Skin epidermis (tissue), 12 donors: ENCODE results near the gene RASA3.
"Not testable (repeated sequence)": the region's sequence is repeated elsewhere in the genome, so short reads cannot be mapped to it uniquely, and the experiment has no call there.

Experiments used
- H3K27ac ChIP-seq, 21 experiments: fragments of 200-600 bp; sonication (generic) in 11 of 21; one replicate each; pipeline ENCODE4 v1.5.0; 2020; ENCODE audit warnings: mild to moderate bottlenecking in 3 of 21, inconsistent platforms in 2 of 21, moderate library complexity in 2 of 21
- H3K4me3 ChIP-seq, 7 experiments: fragments of 200-600 bp; sonication (generic) in 2 of 7; one replicate each; pipeline ENCODE4 v1.5.0; 2020; ENCODE audit warnings: inconsistent platforms in 2 of 7, mild to moderate bottlenecking in 2 of 7, moderate library complexity in 1 of 7

Gene RASA3

DNA sequence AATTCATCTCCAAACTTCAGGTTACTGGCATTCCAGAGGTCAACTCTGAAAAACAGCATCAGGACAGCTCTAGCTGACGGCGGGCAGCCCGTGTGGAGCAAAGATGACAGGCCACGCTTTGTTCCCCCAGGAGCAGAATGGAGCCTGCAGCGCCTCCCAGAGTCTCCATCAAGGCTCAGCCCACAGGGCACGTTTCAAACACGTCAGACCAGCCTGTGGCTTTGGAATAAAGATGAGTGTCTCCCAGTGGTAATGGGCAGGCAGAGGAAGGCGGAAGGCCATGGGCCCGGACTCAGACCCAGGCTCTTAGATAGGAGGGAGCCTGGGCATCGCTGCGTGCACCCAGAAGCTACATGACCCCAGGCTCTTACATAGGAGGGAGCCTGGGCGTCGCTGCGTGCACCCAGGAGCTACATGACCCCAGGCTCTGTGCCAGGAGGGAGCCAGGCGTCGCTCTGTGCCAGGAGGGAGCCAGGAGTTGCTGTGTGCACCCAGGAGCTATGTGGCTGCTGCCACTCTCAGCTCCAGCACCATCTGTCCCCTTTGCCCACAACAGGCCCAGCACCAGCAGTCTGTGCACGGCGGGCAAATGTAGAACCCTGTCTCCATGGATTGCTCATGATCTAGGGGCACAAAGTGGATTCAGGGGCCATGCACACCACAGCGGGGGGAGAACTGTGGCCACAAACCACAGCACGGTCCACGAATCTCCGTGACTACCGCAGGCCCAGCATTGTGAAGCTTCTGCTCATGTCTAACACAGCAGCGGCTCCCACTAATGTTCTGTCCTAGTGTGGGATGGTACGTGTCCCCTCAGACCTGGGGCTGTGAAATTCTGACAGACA is 110.7 kb downstream of the RASA3 start:
- Histone ChIP-seq H3K4me3 (no peak overlapping the region), H3K27ac (peak overlapping the region in 2 of 21 experiments; percentile 23 to 36)

DNA sequence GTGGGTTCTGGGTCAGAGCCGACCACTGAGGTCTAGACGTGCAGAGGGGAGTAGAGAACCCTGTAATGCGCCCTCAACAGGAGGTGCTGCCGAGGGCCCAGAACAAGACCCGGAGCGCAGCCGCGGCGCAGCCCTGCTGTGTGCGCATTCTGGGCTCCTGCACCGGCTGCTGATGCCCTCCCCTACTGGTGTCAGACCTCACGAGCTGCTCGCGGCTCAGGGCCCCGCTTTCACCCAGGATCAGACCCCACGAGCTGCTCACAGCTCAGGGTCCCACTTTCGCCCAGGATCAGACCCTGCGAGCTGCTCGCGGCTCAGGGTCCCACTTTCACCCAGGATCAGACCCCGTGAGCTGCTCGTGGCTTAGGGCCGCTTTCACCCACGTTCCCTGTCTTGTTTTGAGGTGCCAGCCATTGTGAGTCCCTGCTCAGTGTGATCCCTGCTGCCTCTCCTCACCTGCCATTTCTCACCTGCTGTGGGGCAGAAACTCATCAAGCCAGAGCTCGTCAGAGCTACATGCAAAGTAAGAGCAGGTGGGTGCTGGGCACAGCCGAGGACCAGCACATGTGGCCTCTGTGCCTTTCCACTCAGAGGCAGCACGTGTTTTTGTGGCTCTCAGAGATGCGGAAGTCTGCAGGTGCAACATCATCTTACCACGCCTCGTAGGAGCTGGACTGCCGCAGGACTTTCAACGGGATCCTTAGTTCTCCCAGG is 111.5 kb downstream of the RASA3 start:
- no peak overlapping the region for H3K27ac ChIP-seq
- H3K4me3 ChIP-seq, result no peak overlapping the region

DNA sequence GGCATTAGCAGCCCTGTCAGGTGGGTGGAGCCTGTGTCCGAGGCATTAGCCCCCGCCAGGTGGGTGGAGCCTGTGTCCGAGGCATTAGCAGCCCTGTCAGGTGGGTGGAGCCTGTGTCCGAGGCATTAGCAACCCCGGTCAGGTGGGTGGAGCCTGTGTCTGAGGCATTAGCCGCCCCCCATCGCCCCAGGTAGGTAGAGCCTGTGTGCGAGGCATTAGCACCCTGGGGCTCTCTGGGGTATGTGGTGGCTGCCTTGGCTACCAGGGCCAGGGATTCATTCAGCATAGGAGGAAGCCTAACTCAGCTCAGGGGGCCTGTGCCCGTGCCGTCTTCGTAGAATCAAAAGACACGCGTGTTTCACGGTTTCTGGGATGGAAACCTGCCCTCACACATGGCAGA is 112.3 kb downstream of the RASA3 start:
- not testable (repeated sequence) for H3K27ac ChIP-seq, H3K4me3 ChIP-seq

DNA sequence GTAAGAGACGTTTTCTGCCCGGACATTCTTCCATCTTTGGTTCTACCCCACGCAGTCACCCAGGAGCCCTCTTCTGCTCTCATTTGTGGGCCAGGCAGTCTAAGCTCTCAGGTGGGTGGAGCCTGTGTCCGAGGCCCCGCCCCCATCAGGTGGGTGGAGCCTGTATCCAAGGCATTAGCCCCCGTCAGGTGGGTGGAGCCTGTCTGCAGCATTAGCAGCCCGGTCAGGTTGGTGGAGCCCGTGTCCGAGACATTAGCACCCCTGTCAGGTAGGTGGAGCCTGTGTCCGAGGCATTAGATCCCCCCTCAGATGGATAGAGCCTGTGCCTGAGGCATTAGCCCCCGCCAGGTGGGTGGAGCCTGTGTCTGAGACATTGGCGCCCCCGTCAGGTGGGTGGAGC is 113.1 kb downstream of the RASA3 start:
- Histone ChIP-seq H3K4me3 (no peak overlapping the region), H3K27ac (no peak overlapping the region)

DNA sequence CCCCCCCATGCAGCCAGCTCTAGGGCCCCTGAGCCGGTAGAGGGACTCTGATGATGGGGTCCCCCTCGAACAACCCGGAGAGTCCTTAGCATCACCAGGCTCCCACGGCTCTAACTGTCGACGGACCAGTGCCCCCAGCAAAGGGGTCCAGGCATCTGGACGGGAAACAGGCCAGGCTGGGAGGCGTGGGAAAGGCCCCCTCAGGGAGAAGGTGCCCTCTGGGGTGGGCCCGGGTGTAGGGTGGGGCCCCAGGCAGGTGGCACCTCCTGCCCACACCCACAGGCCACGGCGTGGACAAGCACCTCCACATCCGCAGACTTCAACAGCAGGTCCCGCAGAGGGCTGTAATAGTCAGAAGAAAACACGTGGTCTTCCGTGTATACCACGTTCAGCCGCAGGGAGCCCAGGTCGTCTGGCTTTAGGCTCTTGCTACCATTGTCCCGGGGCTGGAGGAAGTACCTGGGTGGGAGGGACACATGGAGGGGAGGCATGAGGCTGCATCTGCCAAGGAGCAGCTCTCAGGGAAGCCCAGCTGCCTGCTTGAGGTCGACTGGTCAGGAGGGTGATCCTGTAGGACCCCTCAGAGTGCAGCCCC is 113.9 kb downstream of the RASA3 start:
- H3K27ac ChIP-seq, result no peak overlapping the region

DNA sequence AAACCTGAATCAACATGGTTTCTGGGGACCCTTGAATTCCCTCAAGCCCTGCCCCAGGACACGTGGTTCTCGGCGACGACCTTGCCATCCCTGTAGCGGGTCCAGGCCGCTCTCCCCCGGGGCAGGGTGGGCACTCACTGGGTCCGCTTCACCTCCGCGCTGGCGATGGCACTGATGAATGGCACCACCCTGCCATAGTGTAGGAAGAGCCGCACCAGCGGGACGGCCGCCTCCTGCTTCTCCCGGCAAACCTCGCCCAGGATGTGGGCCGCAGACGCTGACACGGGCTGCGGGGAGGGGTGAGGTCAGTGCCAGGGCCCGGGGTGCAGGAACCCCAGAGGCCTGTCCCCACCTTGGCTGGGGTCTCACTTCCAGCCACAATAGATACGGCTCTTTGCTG is 114.5 kb downstream of the RASA3 start:
- no peak overlapping the region for H3K4me3 ChIP-seq
- H3K27ac ChIP-seq, result no peak overlapping the region

More for the DNA sequence above, 113.9 kb downstream of the RASA3 start:
- H3K4me3 ChIP-seq, result no peak overlapping the region

DNA sequence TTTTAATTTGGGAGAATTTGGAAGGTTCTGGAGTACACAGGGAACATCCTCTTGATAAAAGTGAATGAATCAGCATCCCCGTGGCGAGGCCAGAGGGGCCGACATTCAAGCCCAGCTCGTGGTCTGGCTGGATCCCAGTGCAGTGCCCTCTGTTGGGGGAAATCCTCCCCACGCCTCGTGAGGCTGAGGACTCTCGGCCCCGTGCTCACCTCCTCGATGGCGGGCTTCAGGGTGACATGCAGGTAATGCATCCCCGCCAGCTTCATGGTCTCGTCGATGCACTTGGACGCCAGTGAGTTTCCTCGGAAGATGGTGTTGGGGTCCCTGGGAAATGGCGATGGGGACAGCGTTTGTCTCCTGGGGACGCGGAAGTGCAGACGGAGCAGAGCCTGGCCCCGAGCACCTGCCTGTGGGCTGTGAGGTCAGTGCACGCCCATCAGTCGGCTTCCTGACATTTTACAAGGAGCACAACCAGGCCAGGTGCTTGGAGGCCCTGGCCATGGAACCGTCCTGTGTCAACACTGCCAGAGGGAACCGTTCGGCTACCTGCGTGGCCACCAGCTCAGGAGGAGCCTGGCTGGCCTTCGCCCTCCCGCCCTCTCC is 115.3 kb downstream of the RASA3 start:
- Histone ChIP-seq H3K27ac (no peak overlapping the region), H3K4me3 (no peak overlapping the region)

DNA sequence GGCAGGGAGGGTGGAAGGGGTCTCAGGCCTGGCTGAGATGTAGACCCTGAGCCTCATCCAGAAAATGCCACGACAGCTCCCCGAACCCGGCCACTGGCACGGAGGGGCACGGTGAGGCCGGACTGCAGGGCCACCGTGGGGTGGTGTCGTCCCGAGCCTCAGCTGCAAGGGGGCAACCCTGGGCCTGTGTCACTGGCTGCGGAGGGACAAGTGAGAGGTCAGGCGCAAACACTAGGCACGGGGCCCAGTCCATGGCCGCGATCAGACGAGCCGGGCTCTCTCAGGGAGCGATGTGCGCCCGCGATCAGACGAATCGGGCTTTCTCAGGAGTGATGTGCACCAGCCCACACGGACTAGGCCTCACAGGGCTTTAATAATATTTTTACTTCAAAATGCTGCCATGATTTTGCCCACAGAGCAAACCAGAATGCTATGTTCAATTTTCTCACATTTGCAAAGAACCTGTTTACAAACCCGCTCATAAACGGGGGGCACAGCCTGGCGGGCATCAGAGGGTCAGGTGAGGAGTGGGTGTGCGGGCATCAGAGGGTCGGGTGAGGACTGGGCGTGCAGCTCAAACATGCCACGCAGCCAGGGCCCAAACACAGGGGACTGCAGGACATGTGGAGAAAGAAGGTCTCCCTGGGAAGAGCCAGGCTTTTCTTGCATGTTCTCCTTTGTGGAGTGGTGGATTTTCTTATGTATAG is 115.9 kb downstream of the RASA3 start:
- Histone ChIP-seq H3K27ac (peak overlapping the region in 7 of 21 experiments; percentile 33 to 72 (median 60)), H3K4me3 (no peak overlapping the region)

DNA sequence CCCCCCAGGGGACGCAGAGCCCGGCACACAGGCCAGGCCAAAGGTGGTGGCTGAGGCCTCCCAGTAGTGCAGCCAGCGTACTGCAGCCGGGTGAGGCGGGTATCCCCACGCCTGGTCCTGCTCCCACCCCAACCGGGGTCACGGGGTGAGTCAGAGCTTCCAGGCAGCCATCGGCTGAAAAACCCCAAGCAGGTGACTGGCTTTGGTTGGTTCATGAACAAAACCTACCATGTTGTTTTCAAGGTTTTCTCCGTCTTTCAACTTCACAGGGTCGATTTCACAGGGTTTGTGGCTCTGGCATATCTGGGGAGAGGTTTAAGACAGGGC is 116.5 kb downstream of the RASA3 start:
- Histone ChIP-seq H3K27ac (peak overlapping the region in 13 of 21 experiments; percentile 6 to 82 (median 62)), H3K4me3 (no peak overlapping the region)

DNA sequence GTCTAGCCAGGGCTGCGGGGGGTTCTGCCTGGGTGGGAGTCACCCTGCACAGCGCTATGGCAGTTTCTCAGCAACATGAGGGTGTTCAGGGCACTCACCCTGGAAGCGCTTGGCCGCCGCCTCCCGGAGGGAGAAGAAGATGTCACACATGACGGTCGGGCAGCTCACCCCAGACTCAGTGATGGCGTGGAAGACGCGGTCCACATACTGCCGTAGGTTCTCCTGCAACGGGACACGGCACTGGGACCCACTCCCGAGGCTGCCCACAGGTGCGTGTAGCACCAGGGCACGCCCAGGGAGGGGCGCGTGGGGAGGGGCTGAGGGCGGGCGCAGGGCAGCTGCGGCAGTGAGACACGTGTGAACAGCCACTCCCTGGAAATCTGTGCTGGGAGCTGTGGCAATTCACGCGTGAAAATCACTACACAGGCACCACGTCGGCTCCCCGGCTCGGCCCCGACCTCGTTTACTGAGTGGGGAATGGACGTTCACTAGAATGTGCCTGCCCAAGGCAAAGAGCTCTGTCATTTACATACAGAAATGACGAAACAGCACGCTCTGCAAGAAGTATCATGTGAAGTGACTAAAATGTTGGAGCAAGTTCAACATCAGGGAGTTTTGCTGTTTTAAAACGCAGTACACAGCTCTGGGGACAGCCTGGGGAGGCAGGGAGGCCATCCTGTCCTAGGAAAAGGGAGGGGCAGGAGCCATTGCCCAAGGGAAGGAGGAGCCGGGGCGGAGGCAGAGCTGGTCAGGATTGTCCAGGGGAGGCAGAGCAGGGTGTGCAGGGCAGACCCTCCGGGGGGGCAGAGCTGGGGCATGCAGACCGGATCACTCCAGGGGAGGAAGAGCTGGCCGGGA is 117.1 kb downstream of the RASA3 start:
- H3K4me3 ChIP-seq, result peak overlapping the region in 1 of 7 experiments; percentile 12
- H3K27ac ChIP-seq, result peak overlapping the region in 14 of 21 experiments; percentile 6 to 82 (median 62)

DNA sequence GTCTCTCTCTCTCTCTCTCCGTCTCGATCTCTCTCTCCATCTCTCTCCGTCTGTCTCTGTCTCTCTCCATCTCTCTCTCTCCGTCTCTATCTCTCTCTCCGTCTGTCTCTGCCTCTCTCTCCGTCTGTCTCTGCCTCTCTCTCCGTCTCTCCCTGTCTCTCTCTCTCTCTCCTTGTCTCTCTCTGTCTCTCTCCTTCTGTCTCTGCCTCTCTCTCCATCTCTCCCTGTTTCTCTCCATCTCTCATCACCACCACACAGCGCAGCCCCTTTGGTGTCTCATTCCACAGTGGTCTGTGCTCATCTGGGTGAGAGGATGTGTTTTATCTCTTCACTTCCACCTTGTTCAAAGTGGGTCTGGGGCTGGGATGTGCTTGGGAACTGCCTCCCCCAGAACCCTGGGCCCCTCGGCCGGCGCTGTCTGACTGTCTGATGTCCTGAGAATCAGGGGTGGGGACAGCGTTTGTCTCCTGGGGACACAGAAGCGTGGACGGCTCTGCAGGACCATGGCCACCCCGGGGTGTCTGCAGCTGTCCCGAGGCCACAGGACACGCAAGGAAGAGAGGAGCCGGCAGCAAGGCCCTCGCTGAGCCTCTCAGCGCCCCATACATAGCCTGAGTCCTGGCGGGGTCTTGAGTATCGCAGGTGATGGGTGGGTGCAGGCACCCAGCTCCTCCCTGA is 118.3 kb downstream of the RASA3 start:
- H3K27ac ChIP-seq, result peak overlapping the region in 6 of 21 experiments; percentile 11 to 82 (median 72)
- no peak overlapping the region for H3K4me3 ChIP-seq

DNA sequence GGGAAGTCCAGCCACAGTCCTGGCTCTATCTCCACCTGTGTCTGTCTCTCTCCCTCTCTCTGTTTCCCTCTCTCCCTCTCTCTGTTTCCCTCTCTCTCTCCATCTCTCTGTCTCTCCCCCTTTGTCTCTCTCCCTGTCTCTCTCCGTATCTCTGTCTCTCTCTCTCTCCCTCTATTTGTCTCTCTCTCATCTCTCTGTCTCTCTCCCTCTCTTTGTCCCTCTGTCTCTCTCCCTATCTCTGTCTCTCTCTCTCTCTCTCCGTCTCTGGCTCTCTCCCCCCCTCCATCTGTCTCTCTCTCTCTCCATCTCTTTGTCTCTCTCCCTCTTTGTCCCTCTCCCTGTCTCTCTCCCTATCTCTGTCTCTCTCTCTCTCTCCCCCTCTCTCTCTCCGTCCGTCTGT is 119.1 kb downstream of the RASA3 start:
- Histone ChIP-seq H3K4me3 (no peak overlapping the region), H3K27ac (no peak overlapping the region)

DNA sequence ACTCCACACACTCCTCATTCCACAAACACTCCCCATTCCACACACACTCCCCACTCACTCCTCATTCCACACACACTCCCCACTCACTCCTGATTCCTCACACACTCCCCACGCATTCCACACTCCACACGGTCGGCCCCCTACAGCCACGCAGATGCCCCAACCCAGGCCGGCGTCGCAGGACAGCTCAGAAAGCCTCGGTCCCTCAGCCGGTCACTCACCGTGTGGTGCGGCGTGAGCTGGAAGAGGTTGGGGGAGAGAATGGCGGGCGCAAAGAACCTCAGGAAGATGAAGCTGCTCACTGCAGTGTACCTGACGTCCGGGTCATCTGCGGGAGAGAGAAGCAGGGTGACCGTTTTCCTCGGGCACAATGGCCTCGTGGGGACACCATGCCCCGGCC is 119.5 kb downstream of the RASA3 start:
- Histone ChIP-seq H3K27ac (no peak overlapping the region), H3K4me3 (no peak overlapping the region)

DNA sequence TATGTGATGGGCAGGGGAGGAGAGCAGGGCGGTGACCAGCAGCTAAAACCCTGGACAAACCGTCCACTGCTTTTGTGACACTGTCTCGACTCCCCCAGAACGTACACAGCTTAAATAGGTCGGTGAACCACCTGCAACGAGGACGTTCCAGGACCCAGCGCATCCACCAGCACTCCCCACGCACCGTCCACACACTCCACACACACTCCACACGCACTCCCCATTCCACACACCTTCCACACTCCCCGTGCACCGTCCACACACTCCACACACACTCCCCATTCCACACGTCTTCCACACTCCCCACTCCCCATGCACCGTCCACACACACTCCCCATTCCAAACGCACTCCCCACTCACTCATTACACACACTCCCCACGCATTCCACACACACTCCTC is 120.3 kb downstream of the RASA3 start:
- H3K4me3 ChIP-seq, result no peak overlapping the region
- H3K27ac ChIP-seq, result no peak overlapping the region

DNA sequence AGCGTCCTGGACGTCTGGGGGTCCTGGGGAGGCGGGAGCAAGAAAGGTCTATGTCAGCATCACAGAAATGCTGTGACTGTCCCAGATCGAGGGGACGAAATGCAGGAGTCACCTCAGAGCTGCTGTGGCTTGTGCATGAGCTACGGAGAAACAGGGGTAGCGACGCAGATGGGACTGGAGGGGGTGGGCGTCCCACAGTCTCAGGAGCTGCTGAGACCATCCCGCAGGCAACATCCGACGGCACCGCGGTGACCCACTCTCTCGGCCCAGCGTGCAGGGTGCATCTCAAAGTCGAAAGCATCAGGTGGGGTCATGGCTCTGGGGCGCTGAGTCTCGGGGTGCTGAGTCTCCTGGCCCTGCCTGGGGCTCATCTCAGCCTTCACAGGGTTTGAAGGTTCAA is 121.2 kb downstream of the RASA3 start:
- Histone ChIP-seq H3K27ac (no peak overlapping the region), H3K4me3 (no peak overlapping the region)

DNA sequence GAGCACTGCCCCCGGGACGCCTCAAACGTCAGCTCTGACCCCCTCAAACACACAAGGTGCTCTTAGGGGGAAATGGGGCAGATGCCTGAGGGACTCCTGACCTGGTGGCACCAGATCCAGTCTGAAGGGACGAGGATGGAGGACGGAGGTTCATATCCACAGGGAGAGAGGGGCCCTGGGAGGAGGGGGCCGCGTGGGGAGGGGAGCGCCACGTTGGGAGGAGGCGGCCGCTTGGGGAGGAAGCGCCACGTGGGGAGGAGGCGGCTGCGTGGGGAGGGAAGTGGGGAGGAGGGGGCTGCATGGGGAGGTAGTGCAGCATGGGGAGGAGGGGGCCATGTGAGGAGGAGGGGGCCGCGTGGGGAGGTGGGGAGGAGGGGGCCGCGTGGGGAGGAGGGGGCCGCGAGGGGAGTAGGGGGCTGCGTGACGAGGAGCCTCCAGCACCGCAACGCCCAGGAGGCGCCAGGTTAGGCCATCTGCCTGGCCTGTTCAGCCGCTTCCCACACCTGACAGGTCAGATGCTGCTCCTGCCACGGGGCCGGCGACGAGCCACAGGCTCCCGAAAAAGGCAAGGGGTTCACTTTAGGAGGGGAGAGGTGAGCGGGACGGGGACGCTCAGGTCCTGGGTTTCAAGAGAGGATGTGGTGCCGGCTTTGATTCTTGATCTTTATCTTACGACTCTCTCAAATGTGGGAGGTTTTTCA is 121.9 kb downstream of the RASA3 start:
- no peak overlapping the region for H3K4me3 ChIP-seq

DNA sequence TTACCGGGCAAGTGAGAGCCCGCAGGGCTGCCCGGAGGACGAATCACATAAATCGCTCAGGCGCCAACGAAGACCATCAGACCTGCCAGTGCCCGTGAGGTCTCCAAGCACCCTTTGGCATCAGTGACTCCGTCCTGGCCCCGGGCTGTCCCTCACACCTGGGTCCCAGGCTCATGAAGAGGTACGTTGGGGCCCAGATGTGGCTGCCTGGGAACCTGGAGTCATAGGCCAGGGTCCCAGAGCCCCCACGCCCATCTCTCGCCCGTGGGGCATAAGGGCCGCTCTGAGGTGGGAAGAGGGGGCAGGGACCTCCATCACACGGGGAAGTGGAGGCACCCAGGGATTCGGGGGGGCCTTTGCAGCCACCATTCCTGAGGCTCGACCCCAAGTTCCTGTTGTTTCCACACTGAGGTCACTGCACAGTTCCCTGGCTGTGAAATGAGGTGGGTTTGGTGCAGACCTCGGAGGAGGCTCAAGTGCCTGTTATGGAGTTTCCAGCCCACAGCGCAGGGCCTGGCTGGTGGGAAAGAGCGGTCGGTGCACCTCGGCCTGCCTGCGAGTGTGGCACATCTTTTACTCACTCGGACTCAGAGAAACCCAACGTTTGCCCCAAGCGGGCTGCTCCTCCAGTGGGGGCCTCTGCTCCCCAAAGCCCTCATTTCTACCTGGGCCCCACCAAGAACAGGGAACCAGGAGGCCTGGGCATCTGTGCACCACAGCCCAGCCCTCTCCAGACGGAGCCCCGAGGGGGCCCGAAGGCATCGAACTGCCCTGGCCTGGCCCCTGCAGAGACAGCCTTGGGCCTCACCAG is 122.6 kb downstream of the RASA3 start:
- H3K4me3 ChIP-seq, result no peak overlapping the region
- H3K27ac ChIP-seq, result no peak overlapping the region

More for the DNA sequence above, 121.9 kb downstream of the RASA3 start:
- no peak overlapping the region for H3K27ac ChIP-seq
